HG03342 (cell line): ENCODE measurements around the gene MRPL23.

ENCODE experiments used
- ATAC-seq: cut with Tn5 transposase; IDR thresholded peaks from one replicate; pipeline ENCODE4 v1.9.1; 2021; ENCODE audit warnings: mild to moderate bottlenecking, moderate library complexity; ENCODE audit not compliant: unreplicated experiment

MRPL23 gene

GRCh38 chr11:1952806-1953482 lies 5.8 kb downstream of the MRPL23 start:
- ATAC-seq = no peak

GRCh38 chr11:1953489-1954266 lies 6.5 kb downstream of the MRPL23 start:
- no peak for ATAC-seq

- no peak for ATAC-seq
These were observed 11.2 kb downstream of the MRPL23 start for GRCh38 chr11:1958367-1958766.

- no peak for ATAC-seq
These were observed 12.7 kb downstream of the MRPL23 start for GRCh38 chr11:1959786-1960185.

GRCh38 chr11:1963864-1964263 lies 16.7 kb downstream of the MRPL23 start:
- no peak for ATAC-seq

GRCh38 chr11:1964348-1964747 lies 17.2 kb downstream of the MRPL23 start:
- ATAC-seq = no peak

GRCh38 chr11:1964955-1965354 lies 17.8 kb downstream of the MRPL23 start:
- ATAC-seq = no peak

GRCh38 chr11:1966531-1966930 lies 19.4 kb downstream of the MRPL23 start:
- ATAC-seq = no peak

- ATAC-seq = no peak
These were observed 20.6 kb downstream of the MRPL23 start for GRCh38 chr11:1967641-1968225.

GRCh38 chr11:1968454-1969002 lies 21.4 kb downstream of the MRPL23 start:
- ATAC-seq = no peak

GRCh38 chr11:1969035-1969434 lies 21.9 kb downstream of the MRPL23 start:
- no peak for ATAC-seq

- no peak for ATAC-seq
These were observed 22.6 kb downstream of the MRPL23 start for GRCh38 chr11:1969776-1970175.

- no peak for ATAC-seq
These were observed 23.8 kb downstream of the MRPL23 start for GRCh38 chr11:1970956-1971355.

GRCh38 chr11:1975185-1975584 lies 28.1 kb downstream of the MRPL23 start:
- ATAC-seq = no peak

GRCh38 chr11:1978720-1979473 lies 31.8 kb downstream of the MRPL23 start:
- ATAC-seq = no peak

- no peak for ATAC-seq
These were observed 32.5 kb downstream of the MRPL23 start for GRCh38 chr11:1979607-1980006.

- no peak for ATAC-seq
These were observed 35.9 kb downstream of the MRPL23 start for GRCh38 chr11:1982873-1983600.

GRCh38 chr11:1983601-1983961 lies 36.4 kb downstream of the MRPL23 start:
- ATAC-seq = no peak

GRCh38 chr11:1987024-1987423 lies 39.9 kb downstream of the MRPL23 start:
- no peak for ATAC-seq

GRCh38 chr11:1988174-1988573 lies 41.0 kb downstream of the MRPL23 start:
- no peak for ATAC-seq
